K562 (cell line): ENCODE results near the gene DHRS13. TPM values are rescaled to one million over a fixed set of nuclear protein-coding genes. Genes with fewer than 3 reads are reported as not detected.

ENCODE experiments used
- ARID3A ChIP-seq: IDR thresholded peaks from 2 replicates; pipeline ENCODE4 v1.6.1; 2012; ENCODE audit warnings: low read depth, low read length, improper control_type of control experiment, borderline replicate concordance
- NR2C1 ChIP-seq, 2 experiments: fragments of 450-650 bp; IDR thresholded peaks; 2 replicates each; pipeline ENCODE4 v1.6.1; 2017; ENCODE audit warnings: mild to moderate bottlenecking in 2 of 2, antibody characterized with exemption in 1 of 2, inconsistent platforms in 1 of 2, missing compliant biosample characterization in 1 of 2, missing genetic modification characterization in 1 of 2
- PBX2 ChIP-seq, 2 experiments: IDR thresholded peaks in 1 of 2; conservative IDR thresholded peaks in 1 of 2; 2 replicates each; pipeline ENCODE4 v1.6.1; 2016; ENCODE audit warnings: low read depth in 2 of 2, mild to moderate bottlenecking in 1 of 2, missing compliant biosample characterization in 1 of 2, missing genetic modification characterization in 1 of 2, moderate library complexity in 1 of 2
- ZNF143 ChIP-seq: sonication (generic); formaldehyde crosslinking; IDR thresholded peaks from 2 replicates; pipeline ENCODE4 v1.9.0; 2022; ENCODE audit warnings: mild to moderate bottlenecking, missing genetic modification reagents
- polyA plus RNA-seq, 8 experiments: library from polyadenylated mRNA; depleted of rRNA in 4 of 8; stranded (reverse) in 5 of 8; unstranded in 3 of 8; fragments of >200 nt; fragmentation: Nextera tagmentation in 2 of 8; fragmentation: Illumina TruSeq in 1 of 8; extraction: Ambion mirVana in 2 of 8; extraction: Trizol in 1 of 8; gene quantifications; 2 replicates each; pipeline versions ENCODE4 v1.2.1 to v1.2.3, GENCODE V29; 2011 to 2014; ENCODE audit warnings: inconsistent platforms in 1 of 8, missing spikeins in 1 of 8
- total RNA-seq, 7 experiments: library from RNA; depleted of rRNA in 6 of 7; stranded (reverse); fragments of >200 nt in 6 of 7; fragmentation: Illumina TruSeq in 2 of 7; extraction: Trizol in 2 of 7; gene quantifications; 2 replicates each; pipeline versions ENCODE4 v1.2.1 to v1.2.3, GENCODE V29; 2011 to 2021; ENCODE audit warnings: low replicate concordance in 1 of 7
- TF ChIP-seq, protein P1 (sequence below): fragments of 150-350 bp; IDR thresholded peaks from 2 replicates; pipeline ENCODE4 v1.6.1; 2014; ENCODE audit warnings: low read depth, mild to moderate bottlenecking, low read length, borderline replicate concordance
- TF ChIP-seq, protein P2 (sequence below): sonication (generic); formaldehyde crosslinking; IDR thresholded peaks from 2 replicates; pipeline ENCODE4 v1.8.0; 2023; ENCODE audit warnings: missing genetic modification reagents, mild to moderate bottlenecking, borderline replicate concordance
- TF ChIP-seq, protein P3 (sequence below): fragments of 150-350 bp; conservative IDR thresholded peaks from 2 replicates; pipeline ENCODE4 v1.6.1; 2014; ENCODE audit warnings: low read length

The DHRS13 gene
- total and polyA plus RNA-seq, 9 of the 15 experiments (the other 6 are each of a cell fraction or from before 2014, with no cell fraction given), result 0.32 to 52.3 (median 34.3) TPM; not detected in 1

DNA sequence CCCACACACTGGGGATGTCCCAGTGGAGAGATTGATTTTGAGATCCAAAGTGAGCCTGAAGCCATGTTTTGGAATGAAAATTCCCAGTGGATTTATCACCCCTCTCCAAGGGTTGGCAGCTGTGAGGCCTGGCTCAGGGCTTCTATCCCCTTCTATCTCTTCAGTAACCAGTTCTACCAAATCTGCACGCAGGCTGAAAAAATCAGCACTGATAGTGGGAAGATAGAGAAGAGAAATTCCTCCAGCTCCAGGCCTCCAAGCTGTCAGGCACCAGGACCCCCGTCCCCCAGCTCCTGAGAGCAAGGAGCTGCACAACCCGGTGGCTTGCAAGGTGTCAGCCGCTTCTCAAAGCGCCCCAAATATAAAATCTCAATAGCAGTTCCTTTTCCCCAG is 6.4 kb downstream of the DHRS13 start (continued):
- TF ChIP-seq, protein P1, sequence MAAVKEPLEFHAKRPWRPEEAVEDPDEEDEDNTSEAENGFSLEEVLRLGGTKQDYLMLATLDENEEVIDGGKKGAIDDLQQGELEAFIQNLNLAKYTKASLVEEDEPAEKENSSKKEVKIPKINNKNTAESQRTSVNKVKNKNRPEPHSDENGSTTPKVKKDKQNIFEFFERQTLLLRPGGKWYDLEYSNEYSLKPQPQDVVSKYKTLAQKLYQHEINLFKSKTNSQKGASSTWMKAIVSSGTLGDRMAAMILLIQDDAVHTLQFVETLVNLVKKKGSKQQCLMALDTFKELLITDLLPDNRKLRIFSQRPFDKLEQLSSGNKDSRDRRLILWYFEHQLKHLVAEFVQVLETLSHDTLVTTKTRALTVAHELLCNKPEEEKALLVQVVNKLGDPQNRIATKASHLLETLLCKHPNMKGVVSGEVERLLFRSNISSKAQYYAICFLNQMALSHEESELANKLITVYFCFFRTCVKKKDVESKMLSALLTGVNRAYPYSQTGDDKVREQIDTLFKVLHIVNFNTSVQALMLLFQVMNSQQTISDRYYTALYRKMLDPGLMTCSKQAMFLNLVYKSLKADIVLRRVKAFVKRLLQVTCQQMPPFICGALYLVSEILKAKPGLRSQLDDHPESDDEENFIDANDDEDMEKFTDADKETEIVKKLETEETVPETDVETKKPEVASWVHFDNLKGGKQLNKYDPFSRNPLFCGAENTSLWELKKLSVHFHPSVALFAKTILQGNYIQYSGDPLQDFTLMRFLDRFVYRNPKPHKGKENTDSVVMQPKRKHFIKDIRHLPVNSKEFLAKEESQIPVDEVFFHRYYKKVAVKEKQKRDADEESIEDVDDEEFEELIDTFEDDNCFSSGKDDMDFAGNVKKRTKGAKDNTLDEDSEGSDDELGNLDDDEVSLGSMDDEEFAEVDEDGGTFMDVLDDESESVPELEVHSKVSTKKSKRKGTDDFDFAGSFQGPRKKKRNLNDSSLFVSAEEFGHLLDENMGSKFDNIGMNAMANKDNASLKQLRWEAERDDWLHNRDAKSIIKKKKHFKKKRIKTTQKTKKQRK, result no peak
- TF ChIP-seq, protein P2, sequence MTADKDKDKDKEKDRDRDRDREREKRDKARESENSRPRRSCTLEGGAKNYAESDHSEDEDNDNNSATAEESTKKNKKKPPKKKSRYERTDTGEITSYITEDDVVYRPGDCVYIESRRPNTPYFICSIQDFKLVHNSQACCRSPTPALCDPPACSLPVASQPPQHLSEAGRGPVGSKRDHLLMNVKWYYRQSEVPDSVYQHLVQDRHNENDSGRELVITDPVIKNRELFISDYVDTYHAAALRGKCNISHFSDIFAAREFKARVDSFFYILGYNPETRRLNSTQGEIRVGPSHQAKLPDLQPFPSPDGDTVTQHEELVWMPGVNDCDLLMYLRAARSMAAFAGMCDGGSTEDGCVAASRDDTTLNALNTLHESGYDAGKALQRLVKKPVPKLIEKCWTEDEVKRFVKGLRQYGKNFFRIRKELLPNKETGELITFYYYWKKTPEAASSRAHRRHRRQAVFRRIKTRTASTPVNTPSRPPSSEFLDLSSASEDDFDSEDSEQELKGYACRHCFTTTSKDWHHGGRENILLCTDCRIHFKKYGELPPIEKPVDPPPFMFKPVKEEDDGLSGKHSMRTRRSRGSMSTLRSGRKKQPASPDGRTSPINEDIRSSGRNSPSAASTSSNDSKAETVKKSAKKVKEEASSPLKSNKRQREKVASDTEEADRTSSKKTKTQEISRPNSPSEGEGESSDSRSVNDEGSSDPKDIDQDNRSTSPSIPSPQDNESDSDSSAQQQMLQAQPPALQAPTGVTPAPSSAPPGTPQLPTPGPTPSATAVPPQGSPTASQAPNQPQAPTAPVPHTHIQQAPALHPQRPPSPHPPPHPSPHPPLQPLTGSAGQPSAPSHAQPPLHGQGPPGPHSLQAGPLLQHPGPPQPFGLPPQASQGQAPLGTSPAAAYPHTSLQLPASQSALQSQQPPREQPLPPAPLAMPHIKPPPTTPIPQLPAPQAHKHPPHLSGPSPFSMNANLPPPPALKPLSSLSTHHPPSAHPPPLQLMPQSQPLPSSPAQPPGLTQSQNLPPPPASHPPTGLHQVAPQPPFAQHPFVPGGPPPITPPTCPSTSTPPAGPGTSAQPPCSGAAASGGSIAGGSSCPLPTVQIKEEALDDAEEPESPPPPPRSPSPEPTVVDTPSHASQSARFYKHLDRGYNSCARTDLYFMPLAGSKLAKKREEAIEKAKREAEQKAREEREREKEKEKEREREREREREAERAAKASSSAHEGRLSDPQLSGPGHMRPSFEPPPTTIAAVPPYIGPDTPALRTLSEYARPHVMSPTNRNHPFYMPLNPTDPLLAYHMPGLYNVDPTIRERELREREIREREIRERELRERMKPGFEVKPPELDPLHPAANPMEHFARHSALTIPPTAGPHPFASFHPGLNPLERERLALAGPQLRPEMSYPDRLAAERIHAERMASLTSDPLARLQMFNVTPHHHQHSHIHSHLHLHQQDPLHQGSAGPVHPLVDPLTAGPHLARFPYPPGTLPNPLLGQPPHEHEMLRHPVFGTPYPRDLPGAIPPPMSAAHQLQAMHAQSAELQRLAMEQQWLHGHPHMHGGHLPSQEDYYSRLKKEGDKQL (CRISPR knock-in tag), result peak; percentile 49; the same call in 1 of the 2 replicates
- TF ChIP-seq PBX2 (CRISPR knock-in tag; IDR thresholded peaks at IDR 0.05; ENCODE audit: low read depth), result peak; percentile 13; the same call in 1 of the 2 replicates
- no peak for TF ChIP-seq PBX2 (tag; conservative IDR thresholded peaks at IDR 0.05; ENCODE audit: low read depth)
- TF ChIP-seq NR2C1 (IDR thresholded peaks at IDR 0.05), result no peak
- no peak for TF ChIP-seq NR2C1 (tag; IDR thresholded peaks at IDR 0.05)
- TF ChIP-seq ZNF143 (CRISPR knock-in tag), result no peak
- TF ChIP-seq ARID3A, result no peak
- TF ChIP-seq, protein P3, sequence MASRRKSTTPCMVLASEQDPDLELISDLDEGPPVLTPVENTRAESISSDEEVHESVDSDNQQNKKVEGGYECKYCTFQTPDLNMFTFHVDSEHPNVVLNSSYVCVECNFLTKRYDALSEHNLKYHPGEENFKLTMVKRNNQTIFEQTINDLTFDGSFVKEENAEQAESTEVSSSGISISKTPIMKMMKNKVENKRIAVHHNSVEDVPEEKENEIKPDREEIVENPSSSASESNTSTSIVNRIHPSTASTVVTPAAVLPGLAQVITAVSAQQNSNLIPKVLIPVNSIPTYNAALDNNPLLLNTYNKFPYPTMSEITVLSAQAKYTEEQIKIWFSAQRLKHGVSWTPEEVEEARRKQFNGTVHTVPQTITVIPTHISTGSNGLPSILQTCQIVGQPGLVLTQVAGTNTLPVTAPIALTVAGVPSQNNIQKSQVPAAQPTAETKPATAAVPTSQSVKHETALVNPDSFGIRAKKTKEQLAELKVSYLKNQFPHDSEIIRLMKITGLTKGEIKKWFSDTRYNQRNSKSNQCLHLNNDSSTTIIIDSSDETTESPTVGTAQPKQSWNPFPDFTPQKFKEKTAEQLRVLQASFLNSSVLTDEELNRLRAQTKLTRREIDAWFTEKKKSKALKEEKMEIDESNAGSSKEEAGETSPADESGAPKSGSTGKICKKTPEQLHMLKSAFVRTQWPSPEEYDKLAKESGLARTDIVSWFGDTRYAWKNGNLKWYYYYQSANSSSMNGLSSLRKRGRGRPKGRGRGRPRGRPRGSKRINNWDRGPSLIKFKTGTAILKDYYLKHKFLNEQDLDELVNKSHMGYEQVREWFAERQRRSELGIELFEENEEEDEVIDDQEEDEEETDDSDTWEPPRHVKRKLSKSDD, result no peak
